CD4-positive, alpha-beta T cell treated with Interleukin-21 for 1 hour (primary cell): ENCODE measurements around the gene CNTNAP5.

ENCODE experiments used
- DNase-seq: peaks from one replicate; pipeline ENCODE4 v3.0.0-alpha.2; 2020

CNTNAP5 gene

GRCh38 chr2:124482044-124482443, 457.0 kb downstream of the CNTNAP5 start:
- no peak for DNase-seq

DNA sequence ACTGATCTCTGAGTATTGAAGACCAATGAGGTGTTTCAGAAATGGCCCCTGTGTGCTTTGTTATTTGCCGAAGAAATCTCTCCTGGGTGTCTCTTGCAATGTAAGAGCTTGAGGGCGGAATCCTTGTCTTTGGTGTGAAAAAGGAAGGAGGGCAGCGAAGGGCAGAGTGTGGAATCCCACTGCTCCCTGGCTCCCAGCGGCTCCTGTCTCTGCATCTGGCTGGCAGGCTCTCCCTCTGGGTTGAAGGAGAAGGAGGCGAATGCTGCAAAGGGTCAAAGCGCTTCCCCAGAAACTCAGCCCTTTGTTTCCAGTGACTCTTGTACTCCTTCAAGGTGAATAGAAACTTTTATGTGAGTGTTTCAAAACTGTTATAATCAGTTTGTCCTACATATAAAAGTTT, 457.5 kb downstream of the CNTNAP5 start:
- DNase-seq = no peak

DNA sequence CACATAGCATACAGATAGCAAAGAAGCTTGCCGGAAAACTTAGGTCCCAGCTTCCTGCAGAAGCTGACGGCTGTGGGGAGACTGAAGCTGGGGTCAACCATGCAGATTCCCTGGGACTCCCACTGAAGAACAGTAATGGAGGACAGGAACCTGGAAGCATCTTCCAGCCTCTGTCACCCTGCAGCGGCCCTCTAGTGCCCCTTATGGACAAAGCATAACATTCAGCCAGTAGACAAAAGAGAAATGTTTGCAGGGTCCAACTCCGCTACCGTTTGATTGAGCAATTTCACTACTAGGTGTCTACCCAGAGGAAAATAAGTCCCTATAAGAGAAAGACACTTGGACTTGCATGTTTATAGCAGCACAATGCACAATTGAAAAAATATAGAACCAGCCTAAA, 460.6 kb downstream of the CNTNAP5 start:
- DNase-seq = no peak

DNA sequence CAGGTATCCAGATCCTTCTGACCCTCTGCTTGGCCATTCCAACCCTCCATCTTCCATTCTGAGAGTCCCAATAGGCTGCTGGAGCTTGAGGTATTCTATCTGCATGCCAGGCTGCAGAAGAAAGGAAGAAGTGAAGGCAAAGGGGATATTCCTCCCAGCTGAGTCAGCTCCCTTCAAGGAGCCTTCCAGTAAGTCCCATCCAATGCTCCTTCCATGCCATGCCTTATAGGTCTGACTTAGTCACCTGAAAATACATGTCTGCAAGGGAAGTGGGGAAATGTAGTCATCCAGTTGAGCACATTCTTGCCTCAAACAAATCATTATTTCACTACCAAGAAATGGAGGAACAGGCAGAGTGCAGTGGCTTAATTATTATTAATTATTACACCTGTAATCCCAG, 464.6 kb downstream of the CNTNAP5 start:
- no peak for DNase-seq

DNA sequence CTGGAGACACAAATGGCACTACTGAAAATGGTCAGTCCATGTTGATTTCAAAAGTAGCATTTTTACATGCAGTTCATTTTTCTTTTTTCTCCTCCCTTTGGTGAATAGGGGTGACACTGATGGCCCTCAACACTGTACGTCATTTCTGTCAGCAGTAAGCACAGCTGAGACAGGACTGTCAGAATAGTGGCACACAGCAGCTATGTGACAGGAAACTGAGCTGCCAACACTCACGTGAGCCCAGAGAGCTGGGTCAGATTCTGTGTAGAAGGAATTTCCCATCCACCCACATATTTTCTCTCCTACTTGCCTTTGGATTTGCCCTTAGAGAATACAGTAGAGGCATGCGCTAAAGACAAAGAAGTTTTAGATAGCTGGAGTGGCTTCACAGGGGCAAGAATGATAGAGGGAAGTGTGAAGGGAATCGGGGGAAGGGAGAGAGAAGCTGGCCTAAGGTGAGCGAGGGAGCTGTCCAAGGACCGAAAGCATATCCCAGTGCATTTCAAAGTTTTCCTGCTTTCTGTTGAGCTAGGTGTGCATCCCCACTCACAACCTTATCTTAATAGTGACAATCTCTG, 476.6 kb downstream of the CNTNAP5 start:
- DNase-seq = no peak

- DNase-seq = no peak
Observed at GRCh38 chr2:124514236-124514635, 489.1 kb downstream of the CNTNAP5 start.

GRCh38 chr2:124520953-124521352, 495.9 kb downstream of the CNTNAP5 start:
- no peak for DNase-seq

DNA sequence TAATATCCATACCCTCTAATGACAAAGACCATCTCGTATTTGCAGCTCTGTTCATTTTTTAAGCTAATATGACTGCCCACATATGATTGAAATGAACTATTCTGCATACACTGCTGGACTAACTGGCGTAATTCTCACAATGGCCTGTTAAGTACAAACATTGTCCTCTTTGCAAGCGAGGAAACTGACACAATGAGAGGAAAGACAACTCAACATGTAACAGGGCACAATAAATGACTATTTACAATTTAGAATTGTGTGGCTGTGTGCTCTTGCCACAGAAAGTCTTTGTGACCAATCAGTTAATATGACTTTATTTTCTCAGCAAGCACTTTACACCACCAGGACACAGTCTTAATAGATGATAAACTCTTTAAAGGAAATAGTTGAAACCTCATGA, 498.0 kb downstream of the CNTNAP5 start:
- DNase-seq = no peak

- no peak for DNase-seq
Observed at GRCh38 chr2:124524155-124524915, 499.2 kb downstream of the CNTNAP5 start.

GRCh38 chr2:124526221-124526620, 501.1 kb downstream of the CNTNAP5 start:
- DNase-seq = no peak

- DNase-seq = no peak
Observed at GRCh38 chr2:124530203-124530602, 505.1 kb downstream of the CNTNAP5 start.

DNA sequence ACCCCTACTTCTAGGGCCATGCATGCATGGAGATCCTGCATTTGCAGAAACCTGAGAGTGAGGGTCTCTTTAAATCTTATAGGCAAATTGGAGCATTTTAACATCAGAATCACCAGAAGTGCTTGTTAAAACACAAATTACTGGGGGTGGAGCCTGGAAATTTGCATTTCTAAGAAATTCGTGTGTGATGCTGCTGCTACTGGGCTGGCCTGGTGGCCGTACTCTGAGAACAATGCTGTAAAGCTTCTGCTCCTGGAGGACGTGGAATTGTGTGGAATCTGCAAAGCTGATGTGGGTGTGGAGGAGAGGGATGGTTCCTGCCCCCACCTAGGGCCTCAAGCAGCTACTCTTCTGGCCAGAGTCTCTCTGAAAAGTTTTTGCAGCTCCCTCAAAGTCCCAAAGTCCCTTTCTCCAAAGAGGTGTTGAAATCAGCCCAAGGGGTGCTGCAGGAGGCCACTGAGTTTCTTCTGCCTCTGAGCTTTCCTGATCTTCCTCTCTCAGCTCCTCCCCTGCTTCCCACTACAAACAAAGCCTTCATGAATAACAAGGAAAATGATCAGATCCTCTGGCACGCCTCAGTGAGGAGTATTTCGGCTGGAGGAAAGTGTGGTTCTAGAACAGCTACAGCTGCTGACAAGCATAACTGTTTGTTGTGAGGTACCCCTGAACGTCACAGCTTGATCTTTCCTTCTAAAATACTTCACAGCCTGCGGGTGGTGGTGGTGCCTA, 508.3 kb downstream of the CNTNAP5 start:
- no peak for DNase-seq

DNA sequence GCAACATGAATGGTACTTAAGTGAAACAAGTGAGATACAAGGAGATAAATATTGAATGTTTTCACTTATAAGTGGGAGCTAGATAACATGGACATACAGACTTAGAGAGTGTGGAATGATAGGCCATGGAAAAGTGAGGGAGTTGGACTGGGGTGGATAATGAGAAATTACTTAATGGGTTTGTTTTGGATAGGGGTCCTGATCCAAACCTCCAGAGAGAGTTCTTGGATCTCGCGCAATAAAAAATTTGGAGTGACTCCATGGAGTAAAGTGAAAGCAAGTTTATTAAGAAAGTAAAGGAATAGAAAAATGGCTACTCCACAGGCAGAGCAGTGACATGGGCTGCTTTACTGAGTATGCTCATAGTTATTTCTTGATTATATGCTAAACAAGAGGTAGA, 508.9 kb downstream of the CNTNAP5 start:
- DNase-seq = no peak

DNA sequence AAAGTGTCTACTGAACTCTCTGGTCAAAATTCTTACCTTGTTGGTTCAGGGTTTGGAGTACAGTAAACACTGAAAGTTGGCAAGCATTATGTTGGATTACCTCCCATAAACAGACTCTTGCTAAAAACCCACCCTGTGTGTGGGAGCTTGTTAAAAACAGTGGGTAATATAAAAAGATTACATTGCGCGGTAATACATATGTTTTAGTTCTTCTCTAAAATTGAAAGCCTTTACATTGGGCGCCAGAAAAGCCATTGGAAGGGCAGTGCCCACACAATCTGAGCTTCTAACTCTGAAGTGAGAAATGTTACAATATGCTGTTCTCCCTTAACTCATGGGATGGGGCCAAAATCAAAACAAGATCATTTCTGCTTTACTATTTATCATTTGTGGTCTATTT, 510.7 kb downstream of the CNTNAP5 start:
- DNase-seq = no peak

GRCh38 chr2:124536591-124536990, 511.5 kb downstream of the CNTNAP5 start:
- DNase-seq = no peak

GRCh38 chr2:124538549-124538948, 513.5 kb downstream of the CNTNAP5 start:
- no peak for DNase-seq

- no peak for DNase-seq
Observed at GRCh38 chr2:124540805-124541204, 515.7 kb downstream of the CNTNAP5 start.

- no peak for DNase-seq
Observed at GRCh38 chr2:124542932-124543640, 518.0 kb downstream of the CNTNAP5 start.

DNA sequence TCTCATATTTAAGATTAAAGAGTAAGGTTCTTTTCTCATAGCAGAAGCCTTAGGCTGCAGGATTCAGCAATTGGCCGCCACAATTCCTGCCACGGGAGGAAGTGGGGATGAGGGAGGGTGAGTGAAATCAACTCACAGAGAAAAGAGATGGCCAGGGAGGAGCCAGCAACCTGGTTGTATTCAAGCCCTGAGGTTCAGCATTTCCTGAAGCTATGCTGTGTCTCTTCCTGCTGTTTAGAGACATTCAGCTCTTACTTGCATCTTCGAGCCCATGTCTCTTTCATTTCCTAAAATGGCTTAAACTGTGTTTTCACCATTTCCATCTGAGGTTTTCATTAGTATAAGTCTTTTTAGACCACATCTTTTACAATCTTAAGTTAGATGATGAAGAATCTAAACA, 522.6 kb downstream of the CNTNAP5 start:
- no peak for DNase-seq

DNA sequence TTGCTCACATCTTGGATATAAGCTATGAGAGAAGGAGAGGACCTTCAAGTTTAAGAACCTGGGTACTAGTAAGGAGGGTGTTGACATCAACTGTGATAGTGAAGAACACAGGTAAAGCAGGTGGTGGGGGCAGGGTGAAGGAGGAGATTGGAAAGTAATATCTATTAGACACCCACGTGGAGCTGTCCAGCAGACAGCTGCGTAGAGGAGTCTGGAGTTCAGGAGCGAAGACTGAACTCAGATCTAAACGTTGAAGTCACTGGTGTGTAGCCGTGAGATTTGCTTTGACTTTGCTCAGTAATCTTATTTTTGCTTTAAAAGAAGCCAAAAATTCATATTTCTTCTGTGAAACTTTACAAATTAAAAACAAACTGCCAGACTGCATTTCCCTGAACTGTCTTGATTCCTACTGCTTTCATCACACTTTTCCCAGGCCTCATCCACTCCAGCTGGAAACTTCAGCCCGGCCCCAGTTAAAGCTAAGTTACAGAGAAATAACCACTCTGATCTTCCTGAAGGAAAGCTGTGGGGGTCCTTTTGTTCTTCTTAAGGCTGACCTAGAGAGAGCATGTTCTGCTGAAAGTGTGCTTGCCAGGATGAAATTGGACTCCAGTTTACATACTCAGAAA, 533.3 kb downstream of the CNTNAP5 start:
- DNase-seq = no peak

DNA sequence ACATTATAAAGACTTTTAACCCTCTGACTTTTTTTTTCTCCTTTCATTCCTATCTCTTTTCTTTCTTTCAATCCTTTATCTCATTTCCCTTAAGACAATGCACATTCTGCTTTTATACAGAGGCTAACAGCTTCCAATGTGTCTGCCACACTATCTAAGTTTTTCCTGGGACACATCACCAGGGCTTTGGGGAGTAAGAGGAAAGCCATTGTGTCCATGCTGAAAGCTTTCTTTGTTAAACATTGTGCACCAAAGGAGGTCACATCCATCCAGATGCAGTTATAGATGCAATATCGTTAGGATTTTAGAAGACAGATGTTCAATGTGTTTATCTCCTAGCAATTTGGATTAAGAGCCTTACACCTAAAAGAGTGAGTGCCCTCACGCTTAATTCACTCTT, 534.1 kb downstream of the CNTNAP5 start:
- DNase-seq = no peak

GRCh38 chr2:124560592-124561112, 535.6 kb downstream of the CNTNAP5 start:
- no peak for DNase-seq

DNA sequence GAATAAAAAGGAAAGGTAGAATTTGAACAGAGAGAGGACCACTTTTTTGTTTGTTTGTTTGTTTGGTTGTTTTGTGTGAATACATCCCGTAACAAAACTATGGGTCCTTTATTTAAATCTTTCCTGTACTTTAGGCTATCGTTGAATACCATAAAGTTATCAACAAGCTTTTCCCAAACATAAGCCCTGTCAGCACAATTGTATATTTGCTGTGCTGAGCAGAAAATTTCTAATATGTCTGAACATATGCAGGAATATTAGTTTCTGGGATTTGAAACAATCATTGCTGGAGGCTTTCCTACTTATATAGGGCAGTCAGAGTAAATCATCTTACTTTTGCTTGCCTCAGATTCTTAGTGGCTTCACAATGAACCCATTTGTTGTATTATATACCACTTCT, 536.4 kb downstream of the CNTNAP5 start:
- no peak for DNase-seq
